GM12878 (cell line): Measurements from ENCODE around the gene TNRC6C. TPM values are rescaled to one million over a fixed set of nuclear protein-coding genes. Genes with fewer than 3 reads are reported as not detected.

ENCODE experiments used
- BCL3 ChIP-seq: IDR thresholded peaks from 2 replicates; pipeline ENCODE4 v1.6.1; 2011; ENCODE audit warnings: borderline replicate concordance, low read depth, mild to moderate bottlenecking, moderate library complexity, low read length; ENCODE audit not compliant: insufficient read depth, poor library complexity, severe bottlenecking
- BHLHE40 ChIP-seq, 2 experiments: fragments of 450-650 bp in 1 of 2; IDR thresholded peaks; 2 replicates each; pipeline ENCODE4 v1.6.1; 2011 to 2017; ENCODE audit warnings: low read depth in 2 of 2, borderline replicate concordance in 1 of 2, improper control_type of control experiment in 1 of 2, low read length in 1 of 2, mild to moderate bottlenecking in 1 of 2
- BMI1 ChIP-seq: fragments of 450-650 bp; IDR thresholded peaks from 2 replicates; pipeline ENCODE4 v1.6.1; 2016; ENCODE audit warnings: mild to moderate bottlenecking, moderate library complexity, borderline replicate concordance
- CREM ChIP-seq: IDR thresholded peaks from 2 replicates; pipeline ENCODE4 v1.6.1; 2014; ENCODE audit warnings: antibody characterized with exemption, low read depth
- E4F1 ChIP-seq: fragments of 450-650 bp; IDR thresholded peaks from 2 replicates; pipeline ENCODE4 v1.6.1; 2018; ENCODE audit warnings: borderline replicate concordance, mild to moderate bottlenecking; ENCODE audit not compliant: partially characterized antibody
- GATAD2B ChIP-seq: fragments of 450-650 bp; conservative IDR thresholded peaks from 2 replicates; pipeline ENCODE4 v1.6.1; 2017; ENCODE audit warnings: low read depth, mild to moderate bottlenecking, moderate library complexity
- IKZF1 ChIP-seq: fragments of 450-650 bp; conservative IDR thresholded peaks from 2 replicates; pipeline ENCODE4 v1.6.1; 2017; ENCODE audit warnings: antibody characterized with exemption, mild to moderate bottlenecking
- JUNB ChIP-seq: IDR thresholded peaks from 2 replicates; pipeline ENCODE4 v1.6.1; 2016; ENCODE audit warnings: antibody characterized with exemption, mild to moderate bottlenecking
- MXI1 ChIP-seq: fragments of 150-350 bp; IDR thresholded peaks from 2 replicates; pipeline ENCODE4 v1.6.1; 2011; ENCODE audit warnings: low read depth, mild to moderate bottlenecking, inconsistent platforms, low read length, improper control_type of control experiment
- NFIC ChIP-seq: IDR thresholded peaks from 2 replicates; pipeline ENCODE4 v1.6.1; 2012; ENCODE audit warnings: low read depth, mild to moderate bottlenecking, inconsistent platforms, low read length, moderate library complexity
- SIX5 ChIP-seq: IDR thresholded peaks from 2 replicates; pipeline ENCODE4 v1.6.1; 2011; ENCODE audit warnings: mild to moderate bottlenecking, low read depth, low read length, moderate library complexity; ENCODE audit not compliant: severe bottlenecking
- TARDBP ChIP-seq: IDR thresholded peaks from 2 replicates; pipeline ENCODE4 v1.6.1; 2016; ENCODE audit warnings: borderline replicate concordance
- TBL1XR1 ChIP-seq: IDR thresholded peaks from 2 replicates; pipeline ENCODE4 v1.6.1; 2012; ENCODE audit warnings: low read depth, low read length, improper control_type of control experiment
- USF1 ChIP-seq: IDR thresholded peaks from 2 replicates; pipeline ENCODE4 v1.6.1; 2011; ENCODE audit warnings: borderline replicate concordance, low read depth, mild to moderate bottlenecking, moderate library complexity, mixed read lengths, low read length; ENCODE audit not compliant: insufficient read depth; ENCODE audit errors: extremely low read length
- ZBTB4 ChIP-seq: fragments of 450-650 bp; formaldehyde crosslinking; IDR thresholded peaks from 2 replicates; pipeline ENCODE4 v1.4.0; 2022; ENCODE audit warnings: mild to moderate bottlenecking, moderate library complexity
- polyA plus RNA-seq, 11 experiments: library from polyadenylated mRNA; depleted of rRNA in 4 of 11; unstranded in 6 of 11; stranded (reverse) in 5 of 11; fragments of >200 nt; fragmentation: Nextera tagmentation in 4 of 11; fragmentation: Illumina TruSeq in 1 of 11; extraction: Ambion mirVana in 4 of 11; extraction: Trizol in 1 of 11; gene quantifications; 1 replicate in 1 of 11; 2 replicates in 10 of 11; pipeline versions ENCODE4 v1.2.1 to v1.2.3, GENCODE V29; 2011 to 2016; ENCODE audit warnings: inconsistent platforms in 2 of 11, missing spikeins in 2 of 11, low read depth in 1 of 11
- total RNA-seq, 4 experiments: library from RNA; depleted of rRNA in 3 of 4; stranded (reverse); fragments of >200 nt in 3 of 4; fragmentation: Illumina TruSeq in 1 of 4; extraction: Trizol in 1 of 4; gene quantifications; 2 replicates each; pipeline versions ENCODE4 v1.2.1 to v1.2.3, GENCODE V29; 2013 to 2021

Gene TNRC6C
- total and polyA plus RNA-seq, 10 of the 15 experiments (the other 5 are each of a cell fraction or from before 2014, with no cell fraction given) = 0.40 to 6.1 (median 0.96) TPM

GRCh38 chr17:78133971-78134898, 175.7 kb downstream of the TNRC6C start (continued):
- peak; percentile 83 to 90; a peak in 3 of 4 replicates for TF ChIP-seq BHLHE40 (IDR thresholded peaks at IDR 0.05; ENCODE audit: borderline replicate concordance in 1 of 2, low read depth in 2 of 2, low read length in 1 of 2)
- TF ChIP-seq E4F1 = peak; percentile 15
- 0 out of 2 replicates have a peak, but pooled peaks have one; percentile 29 for TF ChIP-seq BMI1
- TF ChIP-seq NFIC = no peak
- no peak for TF ChIP-seq JUNB
- TF ChIP-seq TARDBP = peak; percentile 72; the same call in 1 of the 2 replicates
- peak; percentile 52 for TF ChIP-seq USF1
- peak; percentile 17; the same call in 1 of the 2 replicates for TF ChIP-seq IKZF1
- peak; percentile 98 for TF ChIP-seq GATAD2B
- TF ChIP-seq MXI1 = peak; percentile 74
- no peak for TF ChIP-seq ZBTB4 (CRISPR knock-in tag)
- TF ChIP-seq CREM = peak; percentile 48; the same call in 1 of the 2 replicates
- peak; percentile 88 for TF ChIP-seq BCL3
- TF ChIP-seq SIX5 = no peak
- TF ChIP-seq TBL1XR1 = 0 out of 2 replicates have a peak, but pooled peaks have one; percentile 15
